ENCODE data around the gene MAN1A1.

The MAN1A1 gene

GRCh38 chr6:119184008-119184648, 165.4 kb downstream of the MAN1A1 start:
- DNase-seq (ENCODE audit: low read depth, low spot score): no peak
- Histone ChIP-seq H3K27ac (no peak overlapping the region), H3K4me3 (no peak overlapping the region), H3K36me3 (ENCODE audit: insufficient read depth, low read length) (no peaks in the 10 kb centered on the region), H3K9ac (ENCODE audit: insufficient read length) (no peak overlapping the region), H3K9me3 (ENCODE audit: low read depth, low read length) (no peaks in the 10 kb centered on the region)
- TF ChIP-seq EZH2 (IDR thresholded peaks at IDR 0.05) (no peak), FOXP2 (optimal IDR thresholded peaks at IDR 0.05; ENCODE audit: control extremely low read depth, extremely low read length, insufficient read depth) (no peak), POLR2AphosphoS5 (IDR thresholded peaks at IDR 0.05; ENCODE audit: borderline replicate concordance, low read depth, low read length) (no peak)

GRCh38 chr6:119183457-119183856, 166.1 kb downstream of the MAN1A1 start:
- no peak overlapping the region for H3K4me3 ChIP-seq
- no peak overlapping the region for H3K27ac ChIP-seq
- no peak for DNase-seq (ENCODE audit: low read depth, low spot score)
- no peaks in the 10 kb centered on the region for H3K9me3 ChIP-seq (ENCODE audit: low read depth, low read length)
- H3K36me3 ChIP-seq (ENCODE audit: insufficient read depth, low read length): no peaks in the 10 kb centered on the region
- TF ChIP-seq POLR2AphosphoS5 (IDR thresholded peaks at IDR 0.05; ENCODE audit: borderline replicate concordance, low read depth, low read length) (no peak), FOXP2 (optimal IDR thresholded peaks at IDR 0.05; ENCODE audit: control extremely low read depth, extremely low read length, insufficient read depth) (no peak), EZH2 (IDR thresholded peaks at IDR 0.05) (no peak)
- no peak overlapping the region for H3K9ac ChIP-seq (ENCODE audit: insufficient read length)

GRCh38 chr6:119182875-119183274, 166.7 kb downstream of the MAN1A1 start:
- no peaks in the 10 kb centered on the region for H3K9me3 ChIP-seq (ENCODE audit: low read depth, low read length)
- DNase-seq (ENCODE audit: low read depth, low spot score): no peak
- H3K36me3 ChIP-seq (ENCODE audit: insufficient read depth, low read length): no peaks in the 10 kb centered on the region
- no peak overlapping the region for H3K9ac ChIP-seq (ENCODE audit: insufficient read length)
- no peak overlapping the region for H3K4me3 ChIP-seq
- TF ChIP-seq FOXP2 (optimal IDR thresholded peaks at IDR 0.05; ENCODE audit: control extremely low read depth, extremely low read length, insufficient read depth) (no peak), EZH2 (IDR thresholded peaks at IDR 0.05) (no peak), POLR2AphosphoS5 (IDR thresholded peaks at IDR 0.05; ENCODE audit: borderline replicate concordance, low read depth, low read length) (no peak)
- H3K27ac ChIP-seq: no peak overlapping the region

- no peak for TF ChIP-seq POLR2AphosphoS5 (IDR thresholded peaks at IDR 0.05; ENCODE audit: borderline replicate concordance, low read depth, low read length)
- no peak for TF ChIP-seq FOXP2 (optimal IDR thresholded peaks at IDR 0.05; ENCODE audit: control extremely low read depth, extremely low read length, insufficient read depth)
- no peak for TF ChIP-seq EZH2 (IDR thresholded peaks at IDR 0.05)
- no peak overlapping the region for H3K4me3 ChIP-seq
- DNase-seq (ENCODE audit: low read depth, low spot score): no peak
- H3K9me3 ChIP-seq (ENCODE audit: low read depth, low read length): no peaks in the 10 kb centered on the region
- no peak overlapping the region for H3K9ac ChIP-seq (ENCODE audit: insufficient read length)
- H3K27ac ChIP-seq: no peak overlapping the region
- H3K36me3 ChIP-seq (ENCODE audit: insufficient read depth, low read length): no peaks in the 10 kb centered on the region
Measured at GRCh38 chr6:119182216-119182803, 167.3 kb downstream of the MAN1A1 start.

GRCh38 chr6:119181046-119181445, 168.5 kb downstream of the MAN1A1 start:
- Histone ChIP-seq H3K36me3 (ENCODE audit: insufficient read depth, low read length) (no peaks in the 10 kb centered on the region), H3K9ac (ENCODE audit: insufficient read length) (no peak overlapping the region), H3K4me3 (no peak overlapping the region), H3K9me3 (ENCODE audit: low read depth, low read length) (no peaks in the 10 kb centered on the region), H3K27ac (no peak overlapping the region)
- no peak for DNase-seq (ENCODE audit: low read depth, low spot score)
- TF ChIP-seq POLR2AphosphoS5 (IDR thresholded peaks at IDR 0.05; ENCODE audit: borderline replicate concordance, low read depth, low read length) (no peak), FOXP2 (optimal IDR thresholded peaks at IDR 0.05; ENCODE audit: control extremely low read depth, extremely low read length, insufficient read depth) (no peak), EZH2 (IDR thresholded peaks at IDR 0.05) (no peak)

- no peaks in the 10 kb centered on the region for H3K36me3 ChIP-seq (ENCODE audit: insufficient read depth, low read length)
- H3K4me3 ChIP-seq: no peak overlapping the region
- no peak overlapping the region for H3K9ac ChIP-seq (ENCODE audit: insufficient read length)
- H3K27ac ChIP-seq: no peak overlapping the region
- H3K9me3 ChIP-seq (ENCODE audit: low read depth, low read length): no peaks in the 10 kb centered on the region
- TF ChIP-seq POLR2AphosphoS5 (IDR thresholded peaks at IDR 0.05; ENCODE audit: borderline replicate concordance, low read depth, low read length) (no peak), FOXP2 (optimal IDR thresholded peaks at IDR 0.05; ENCODE audit: control extremely low read depth, extremely low read length, insufficient read depth) (no peak), EZH2 (IDR thresholded peaks at IDR 0.05) (no peak)
- no peak for DNase-seq (ENCODE audit: low read depth, low spot score)
Measured at GRCh38 chr6:119179842-119180241, 169.7 kb downstream of the MAN1A1 start.

GRCh38 chr6:119179062-119179461, 170.5 kb downstream of the MAN1A1 start:
- TF ChIP-seq EZH2 (IDR thresholded peaks at IDR 0.05) (no peak), FOXP2 (optimal IDR thresholded peaks at IDR 0.05; ENCODE audit: control extremely low read depth, extremely low read length, insufficient read depth) (no peak), POLR2AphosphoS5 (IDR thresholded peaks at IDR 0.05; ENCODE audit: borderline replicate concordance, low read depth, low read length) (no peak)
- H3K9me3 ChIP-seq (ENCODE audit: low read depth, low read length): no peaks in the 10 kb centered on the region
- no peak overlapping the region for H3K9ac ChIP-seq (ENCODE audit: insufficient read length)
- no peaks in the 10 kb centered on the region for H3K36me3 ChIP-seq (ENCODE audit: insufficient read depth, low read length)
- no peak overlapping the region for H3K27ac ChIP-seq
- no peak for DNase-seq (ENCODE audit: low read depth, low spot score)
- no peak overlapping the region for H3K4me3 ChIP-seq

GRCh38 chr6:119176445-119176844, 173.1 kb downstream of the MAN1A1 start:
- DNase-seq (ENCODE audit: low read depth, low spot score): no peak
- no peak overlapping the region for H3K4me3 ChIP-seq
- H3K27ac ChIP-seq: no peak overlapping the region
- H3K9ac ChIP-seq (ENCODE audit: insufficient read length): no peak overlapping the region
- no peak for TF ChIP-seq POLR2AphosphoS5 (IDR thresholded peaks at IDR 0.05; ENCODE audit: borderline replicate concordance, low read depth, low read length)
- no peaks in the 10 kb centered on the region for H3K36me3 ChIP-seq (ENCODE audit: insufficient read depth, low read length)
- H3K9me3 ChIP-seq (ENCODE audit: low read depth, low read length): no peaks in the 10 kb centered on the region

All from SK-N-MC (cell line).